GM21381 (cell line): ENCODE data around the gene C11orf91.
"Not testable (repeated sequence)": the region's sequence is repeated elsewhere in the genome, so short reads cannot be mapped to it uniquely, and the experiment has no call there.

ENCODE experiments used
- ATAC-seq: cut with Tn5 transposase; IDR thresholded peaks from one replicate; pipeline ENCODE4 v1.9.1; 2021; ENCODE audit warnings: mild to moderate bottlenecking, moderate library complexity; ENCODE audit not compliant: unreplicated experiment

C11orf91 gene

DNA sequence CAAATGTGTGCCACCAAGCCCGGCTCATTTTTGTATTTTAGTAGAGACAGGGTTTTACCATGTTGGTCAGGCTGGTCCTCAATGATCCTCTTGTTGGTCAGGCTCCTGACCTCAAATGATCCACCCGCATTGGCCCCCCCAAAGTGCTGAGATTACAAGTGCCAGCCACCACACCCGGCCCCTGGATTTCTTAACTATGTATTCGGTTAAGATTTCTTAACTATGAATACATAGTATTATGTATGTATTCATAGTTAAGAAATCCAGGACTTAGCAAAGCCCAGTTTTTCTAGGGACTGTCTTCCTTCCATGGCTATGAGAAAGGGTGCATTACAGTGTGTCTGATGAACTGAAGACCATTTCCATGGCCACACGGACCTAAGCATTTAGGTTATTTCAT is 1.7 kb downstream of the C11orf91 start:
- no peak for ATAC-seq

DNA sequence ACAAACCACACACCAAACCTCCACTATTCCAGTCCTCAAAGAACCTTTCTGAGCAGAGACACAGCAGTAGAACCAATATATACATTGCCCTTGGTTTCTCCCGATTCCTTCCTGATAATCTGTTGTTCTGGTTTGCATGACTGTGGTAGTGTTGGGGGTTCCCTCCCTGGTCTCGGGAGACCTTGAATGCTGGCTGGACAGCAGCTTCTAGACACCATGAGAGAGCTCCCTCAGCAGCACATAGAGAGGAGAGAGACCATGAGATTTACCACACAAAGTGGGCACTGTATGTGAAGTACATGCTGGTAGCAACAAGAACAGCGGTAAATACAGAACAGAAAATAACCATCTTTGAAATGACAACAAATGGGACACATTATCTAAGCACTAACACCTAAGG is 2.6 kb downstream of the C11orf91 start:
- no peak for ATAC-seq

DNA sequence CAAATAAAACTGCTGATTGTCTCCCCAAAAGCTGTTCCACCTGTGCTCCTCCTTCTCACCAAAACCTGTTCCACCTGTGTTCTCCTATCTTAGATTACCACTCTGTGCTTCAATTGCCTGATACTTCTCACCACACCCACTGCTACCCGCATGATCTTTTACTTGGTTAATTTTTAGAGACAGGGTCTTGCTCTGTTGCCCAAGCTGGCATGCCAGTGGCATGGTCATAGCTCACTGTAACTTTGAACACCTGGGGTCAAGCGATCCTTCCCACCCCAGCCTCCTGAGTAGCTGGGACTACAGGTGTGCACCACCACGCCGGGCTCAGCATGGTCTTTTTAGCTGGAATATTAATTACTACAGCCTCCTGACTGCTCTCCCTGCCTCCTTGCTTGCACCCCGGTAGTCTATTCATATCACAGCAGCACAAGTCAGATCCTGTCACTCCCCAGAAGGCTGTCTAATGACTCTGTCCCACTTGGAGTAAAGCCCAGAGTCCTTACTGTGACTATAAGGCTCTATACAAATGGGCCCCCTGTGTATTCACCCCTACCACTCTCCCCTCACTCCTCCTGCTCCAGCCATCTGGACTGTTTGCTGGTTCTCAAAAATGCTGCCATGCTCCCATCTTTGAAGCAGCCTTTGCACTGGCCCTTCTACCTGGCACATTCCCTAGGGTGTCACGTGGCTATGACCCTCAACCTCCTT is 3.5 kb downstream of the C11orf91 start:
- ATAC-seq: no peak

DNA sequence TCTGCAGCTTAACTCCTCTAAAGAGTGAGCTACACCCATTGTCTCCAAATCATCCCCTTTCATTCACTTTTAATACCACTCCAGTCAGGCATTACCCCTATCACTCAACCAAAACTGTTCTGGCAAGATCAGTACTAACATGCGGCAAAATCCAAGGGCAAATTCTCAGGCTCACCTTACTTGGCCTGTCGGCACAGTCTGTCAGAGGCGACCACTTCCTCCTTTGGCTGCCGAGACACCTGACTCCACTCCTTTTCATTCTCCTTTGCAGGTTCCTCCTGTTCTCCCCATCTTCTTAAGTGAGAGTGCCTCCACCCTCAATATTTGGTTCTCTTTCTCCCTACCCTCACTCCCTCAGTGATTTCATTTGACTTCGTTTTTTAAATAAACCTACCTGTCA is 4.2 kb downstream of the C11orf91 start:
- no peak for ATAC-seq

DNA sequence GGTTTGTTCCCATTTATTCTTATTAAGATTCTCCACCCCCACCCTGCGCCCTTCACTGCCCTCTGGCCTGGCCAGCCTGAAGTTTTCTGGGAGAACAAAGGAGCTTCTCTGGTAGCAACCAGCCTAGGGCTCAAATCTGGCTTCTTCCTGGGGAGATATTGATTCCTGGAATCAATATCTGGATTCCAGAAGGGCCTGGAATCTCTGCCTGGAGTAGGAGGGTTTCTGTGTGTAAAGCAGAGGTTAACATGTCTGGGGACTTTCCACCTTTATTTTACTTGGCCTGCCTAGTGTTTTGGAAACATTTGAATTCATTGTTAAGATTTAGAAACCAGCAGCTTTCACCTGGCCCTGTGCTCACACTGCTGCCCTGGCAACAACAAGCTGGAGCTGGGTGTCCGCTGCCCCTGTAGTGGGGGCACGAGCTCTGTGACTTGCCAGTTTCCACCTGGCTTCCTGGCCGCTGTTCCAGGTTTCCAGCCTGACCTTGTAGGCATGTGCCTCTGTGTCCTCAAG is 5.5 kb downstream of the C11orf91 start:
- no peak for ATAC-seq

DNA sequence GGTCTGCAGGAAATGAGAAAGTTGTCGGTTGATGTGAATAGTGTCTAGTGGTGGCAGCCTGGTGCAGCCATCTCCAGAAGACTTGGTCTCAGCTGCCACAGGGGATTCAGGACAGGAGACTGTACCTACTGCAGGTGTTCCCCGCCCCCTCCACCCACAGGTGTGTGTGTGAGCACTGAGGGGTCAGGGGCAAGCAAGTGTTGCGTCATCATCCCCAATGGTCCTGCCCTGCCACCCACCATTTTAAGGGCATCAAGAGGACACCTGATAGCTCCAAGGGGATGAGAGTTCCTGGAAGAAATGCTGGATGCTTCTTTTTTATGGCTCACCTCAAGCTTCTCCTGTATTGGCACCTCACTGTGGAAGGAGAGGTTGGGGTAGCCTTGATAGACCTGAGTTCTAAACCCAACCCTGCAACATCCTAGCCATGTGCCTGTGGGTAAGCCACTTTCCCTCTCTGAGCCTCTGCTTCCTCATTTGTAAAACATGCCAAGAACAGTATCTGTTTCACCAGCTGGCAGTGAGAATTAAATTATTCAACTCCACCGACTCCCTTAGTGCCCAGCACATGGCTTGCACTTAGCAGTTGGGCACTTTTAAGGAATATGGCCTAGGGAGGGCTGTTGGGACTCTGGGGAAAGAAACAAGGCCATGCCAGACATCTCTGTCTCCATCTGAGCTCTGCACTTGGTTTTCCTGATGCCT is 6.1 kb downstream of the C11orf91 start:
- no peak for ATAC-seq

DNA sequence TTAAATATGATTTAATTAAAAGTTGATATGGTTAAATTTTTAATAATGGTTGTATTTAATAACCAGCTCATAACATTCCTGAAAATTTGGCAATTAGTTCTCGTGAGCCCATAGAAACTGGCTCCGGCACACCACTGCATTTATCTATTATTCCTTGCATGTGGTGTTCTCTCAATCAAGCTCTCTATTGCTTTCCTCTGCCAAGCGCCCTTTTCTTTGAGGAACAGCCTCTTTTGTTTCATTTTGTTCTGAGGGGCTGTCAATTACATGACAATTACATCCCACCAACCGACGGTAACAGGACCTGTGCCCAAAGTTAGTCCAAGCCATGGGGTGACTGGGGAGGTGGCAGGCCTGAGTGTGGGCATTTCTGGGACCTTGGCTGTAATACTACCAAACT is 8.1 kb downstream of the C11orf91 start:
- no peak for ATAC-seq

DNA sequence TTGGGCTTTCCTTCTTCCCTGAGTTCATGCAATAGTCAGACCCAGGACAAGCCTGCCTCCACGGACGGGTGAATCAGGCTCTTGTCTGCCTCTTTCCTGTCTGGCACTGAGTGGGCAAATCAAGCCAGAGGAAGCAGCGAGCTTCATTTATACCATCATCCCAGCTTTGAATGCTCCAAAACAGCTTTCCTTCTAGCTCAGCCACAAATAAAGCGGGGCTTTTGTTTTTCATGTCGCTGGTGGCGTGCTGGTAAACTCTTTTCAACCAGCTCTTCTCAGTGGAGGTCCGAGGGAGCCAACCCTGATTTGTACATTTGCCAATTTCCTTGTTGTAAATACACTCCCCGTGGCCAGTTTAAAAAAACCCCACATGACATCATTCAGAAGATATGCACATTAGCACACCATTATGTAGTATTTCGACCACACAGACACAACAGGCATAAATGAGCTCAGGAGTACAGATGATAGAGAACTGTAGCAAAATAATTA is 8.6 kb downstream of the C11orf91 start:
- no peak for ATAC-seq

DNA sequence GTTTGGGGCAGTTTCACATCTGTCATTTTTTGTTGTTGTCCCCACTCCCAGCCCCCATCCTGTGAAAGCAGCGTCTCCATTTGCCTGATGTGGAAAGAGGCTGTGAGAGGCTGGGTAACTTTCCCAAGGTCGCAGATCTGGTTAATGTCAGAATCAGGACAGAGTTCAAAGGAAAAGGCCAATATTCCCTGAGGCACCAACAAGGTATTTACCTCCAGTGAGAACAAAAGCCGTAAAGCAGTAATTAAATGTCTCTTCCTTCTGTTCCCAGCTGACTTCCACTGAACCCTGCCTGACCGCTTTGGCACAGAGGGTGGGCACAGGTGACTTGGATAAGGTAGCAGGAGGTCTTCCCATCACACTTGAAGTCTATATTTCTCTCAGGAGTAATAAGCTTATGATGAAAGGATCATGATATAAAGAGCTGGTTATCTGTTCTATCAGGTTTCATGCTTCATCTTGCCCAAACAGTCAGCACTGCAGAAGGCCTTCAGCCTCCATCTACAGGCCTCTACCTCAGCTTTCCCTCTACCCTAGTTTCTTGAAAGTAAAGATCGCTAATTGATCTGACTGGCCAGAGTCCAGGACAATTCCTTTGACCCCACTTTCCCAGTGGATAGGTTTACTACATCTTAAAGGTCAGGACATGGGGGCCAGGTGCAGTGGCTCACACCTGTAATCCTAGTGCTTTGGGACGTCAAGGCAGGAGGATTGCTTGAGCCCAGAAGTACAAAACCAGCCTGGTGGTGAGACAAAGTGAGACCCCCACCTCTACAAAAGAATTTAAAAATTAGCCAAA is 9.4 kb downstream of the C11orf91 start:
- no peak for ATAC-seq

DNA sequence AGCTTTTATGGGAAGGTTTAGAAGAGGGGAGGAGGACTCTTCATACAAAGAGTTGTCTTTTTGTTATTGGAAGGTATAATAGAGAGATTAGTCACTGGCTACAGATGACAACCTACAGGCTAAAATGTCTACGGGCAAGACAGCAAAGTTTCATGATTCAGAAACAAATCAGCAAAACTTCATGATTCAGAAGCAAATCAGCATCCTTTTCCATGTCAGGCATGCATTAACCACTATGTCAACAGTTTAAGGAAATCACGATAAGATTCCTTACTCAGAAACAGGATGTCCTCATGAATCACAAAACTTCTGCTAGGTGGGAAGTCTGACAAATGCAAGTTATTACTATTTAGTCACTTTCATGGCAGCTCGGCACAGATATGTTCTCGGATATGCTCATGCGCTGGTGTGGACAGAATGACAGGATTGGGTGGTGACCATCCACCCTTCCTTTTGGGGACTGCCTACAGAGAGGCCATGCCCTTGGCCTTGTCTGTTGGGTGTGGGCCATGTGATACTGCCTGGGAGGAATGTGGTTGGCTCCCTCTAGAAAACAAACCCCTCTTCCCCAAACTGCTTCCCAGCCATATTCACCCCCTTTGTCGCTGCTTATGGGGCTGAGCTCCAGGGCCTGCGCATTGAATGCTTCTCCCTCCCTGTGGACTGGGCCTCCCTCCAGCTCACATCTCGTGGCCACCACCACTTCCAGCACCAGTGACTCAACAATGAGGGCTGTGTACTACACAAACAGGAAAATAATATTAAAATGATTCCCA is 10.1 kb downstream of the C11orf91 start:
- ATAC-seq: no peak

DNA sequence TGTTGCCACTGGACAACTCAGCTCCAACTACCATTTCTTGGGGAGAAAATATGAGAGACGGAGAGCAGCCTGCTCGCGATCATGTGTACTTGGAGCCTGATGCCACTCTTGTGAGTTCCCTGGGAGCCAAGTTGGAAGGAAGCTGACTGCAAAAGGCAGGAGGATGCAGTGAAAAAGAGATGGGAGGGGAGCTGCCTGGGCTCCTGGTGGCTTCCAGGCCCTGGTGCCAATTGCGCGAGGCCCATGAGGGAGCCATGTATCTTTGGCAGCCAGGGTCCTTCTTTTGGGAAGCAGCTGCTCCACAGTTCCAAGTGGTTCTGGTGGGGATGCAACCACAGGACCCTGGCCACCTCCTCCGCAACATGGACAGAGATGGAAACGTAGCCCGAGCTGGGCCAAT is 11.1 kb downstream of the C11orf91 start:
- no peak for ATAC-seq

DNA sequence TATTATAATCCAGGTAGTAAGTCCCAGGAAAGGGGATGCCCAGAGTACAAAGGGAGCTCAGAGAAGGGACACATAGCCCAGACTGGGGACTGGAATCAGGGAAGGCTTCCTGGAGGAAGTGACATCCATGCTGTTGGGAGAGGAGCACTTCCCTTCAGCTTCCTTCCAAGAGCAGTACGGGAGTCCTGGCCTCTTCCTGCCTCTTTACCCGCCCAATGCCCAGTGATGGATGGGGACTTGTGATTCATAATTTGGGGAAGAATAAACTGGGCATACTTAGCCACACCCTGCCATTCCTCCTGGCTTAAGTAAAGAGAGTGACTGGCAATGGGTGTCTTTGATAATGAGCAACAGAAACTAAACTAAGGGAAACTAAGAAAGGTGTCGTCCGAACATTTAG is 11.5 kb downstream of the C11orf91 start:
- ATAC-seq: no peak

DNA sequence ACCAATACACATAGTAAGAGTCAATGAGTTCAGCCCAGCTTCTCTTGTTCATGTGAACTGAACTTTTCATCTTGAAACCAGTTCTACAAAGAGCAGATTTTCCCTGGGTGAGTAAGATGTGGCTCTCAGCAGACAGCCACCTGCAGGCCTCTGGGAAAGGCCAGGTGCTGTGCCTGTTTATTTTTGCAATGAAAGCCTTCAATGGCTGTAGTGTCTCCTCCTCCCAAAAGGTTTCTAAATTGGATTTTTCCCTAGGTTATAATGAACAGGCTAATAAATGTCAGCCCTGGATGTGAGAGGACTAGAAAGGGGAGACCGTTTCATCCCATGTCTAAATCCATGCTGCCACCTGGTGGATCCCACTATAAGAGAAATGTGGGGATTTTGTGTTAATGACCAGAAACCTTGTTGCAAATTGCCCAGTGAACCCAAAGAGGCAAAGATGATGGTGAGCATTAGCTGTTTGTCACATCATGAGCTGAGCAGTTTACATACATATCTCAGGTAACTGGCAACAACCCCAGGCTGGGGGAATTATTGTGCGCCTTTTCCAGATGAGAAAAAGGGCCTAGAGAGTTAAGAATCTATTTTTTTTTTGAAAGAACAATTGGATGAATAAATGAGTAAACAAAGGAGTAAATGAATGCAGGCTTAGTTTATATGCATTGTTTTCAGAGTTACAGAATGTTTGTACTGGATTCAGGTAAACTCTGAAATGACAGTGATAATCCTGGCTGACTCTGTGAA is 12.7 kb downstream of the C11orf91 start:
- no peak for ATAC-seq

DNA sequence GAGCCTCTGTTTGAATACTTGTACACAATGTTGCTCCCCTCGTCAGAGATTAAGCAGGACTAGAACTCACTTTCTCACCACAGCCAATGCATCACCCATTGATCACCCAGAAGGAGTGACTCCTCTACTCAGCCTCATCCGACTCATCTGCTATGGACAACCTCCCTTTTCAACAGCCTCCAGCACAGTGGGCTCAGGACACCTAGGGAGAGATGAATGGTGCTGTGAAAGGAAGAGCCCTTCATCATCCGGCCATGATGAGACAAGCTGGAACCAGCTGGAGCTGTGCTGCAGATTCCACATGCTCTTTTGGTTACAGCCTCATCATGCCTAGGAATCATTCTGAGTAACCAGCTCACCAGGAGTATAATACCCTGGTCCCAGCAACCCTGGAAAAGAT is 15.5 kb downstream of the C11orf91 start:
- ATAC-seq: no peak

DNA sequence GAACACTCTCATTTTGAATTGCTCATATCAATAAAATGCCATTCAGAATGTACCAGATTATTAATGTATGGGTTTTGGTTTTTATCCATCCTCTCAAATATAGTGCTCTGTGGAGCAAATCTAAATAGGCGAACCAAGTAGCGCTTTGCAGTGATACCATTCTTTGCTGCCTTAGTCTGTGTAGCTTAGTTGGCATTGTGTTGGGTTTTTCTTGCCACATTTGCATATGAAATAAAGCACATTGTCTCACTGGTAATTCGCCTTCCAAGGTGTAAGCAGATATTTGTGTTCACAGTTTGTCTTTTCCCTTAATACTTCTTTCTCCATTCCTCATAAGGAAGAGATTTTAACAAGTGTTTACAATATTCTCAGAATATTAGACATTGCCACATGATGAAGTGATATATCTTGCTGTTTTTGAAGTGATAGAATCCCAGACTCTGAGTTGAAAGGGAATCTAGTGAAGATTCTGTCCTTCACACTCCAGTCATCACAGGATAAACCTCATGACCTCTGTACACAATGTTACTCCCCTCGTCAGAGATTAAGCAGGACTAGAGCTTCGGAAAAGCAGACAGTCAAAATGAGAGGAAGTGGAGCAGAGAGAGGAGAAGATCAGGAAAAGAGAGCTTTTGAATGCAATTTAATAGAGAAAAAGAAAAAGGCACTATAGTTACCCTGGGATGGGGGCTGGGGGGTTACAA is 16.5 kb downstream of the C11orf91 start:
- no peak for ATAC-seq

DNA sequence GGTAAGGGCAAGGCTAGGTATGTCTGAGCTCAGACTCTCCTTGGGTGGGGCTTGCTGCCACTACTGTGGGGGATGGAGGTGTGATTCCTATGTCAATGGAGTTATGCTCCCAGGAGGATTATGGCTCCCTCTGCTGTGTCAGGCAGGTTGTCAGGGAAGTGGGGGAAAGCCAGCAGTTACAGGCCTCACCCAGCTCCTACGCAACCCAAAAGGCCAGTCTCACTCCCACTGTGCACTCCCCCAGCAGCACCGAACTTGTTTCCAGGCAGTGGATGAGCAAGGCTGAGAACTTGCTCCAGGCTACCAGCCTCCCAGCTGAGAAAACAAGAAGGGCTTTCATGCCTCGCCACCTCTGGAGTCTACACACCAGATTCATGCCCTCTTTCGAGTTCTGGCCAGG is 18.2 kb downstream of the C11orf91 start:
- ATAC-seq: no peak

DNA sequence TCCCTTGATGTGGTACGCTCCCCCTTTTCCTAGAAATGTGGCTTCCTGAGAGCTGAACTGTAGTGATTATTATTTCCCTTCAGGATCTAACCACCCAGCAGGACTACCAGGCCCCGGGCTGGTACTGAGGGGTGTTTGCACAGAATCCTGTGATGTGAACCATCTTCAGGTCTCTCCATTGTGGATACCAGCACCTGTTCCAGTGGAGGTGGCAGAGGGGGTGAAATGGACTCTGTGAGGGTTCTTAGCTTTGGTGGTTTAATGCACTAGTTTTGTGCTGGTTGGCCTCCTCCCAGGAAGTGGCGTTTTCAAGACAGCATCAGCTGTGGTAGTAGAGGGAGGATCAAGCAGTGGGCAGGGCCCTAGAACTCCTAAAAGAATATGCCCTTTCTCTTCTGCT is 18.6 kb downstream of the C11orf91 start:
- no peak for ATAC-seq

DNA sequence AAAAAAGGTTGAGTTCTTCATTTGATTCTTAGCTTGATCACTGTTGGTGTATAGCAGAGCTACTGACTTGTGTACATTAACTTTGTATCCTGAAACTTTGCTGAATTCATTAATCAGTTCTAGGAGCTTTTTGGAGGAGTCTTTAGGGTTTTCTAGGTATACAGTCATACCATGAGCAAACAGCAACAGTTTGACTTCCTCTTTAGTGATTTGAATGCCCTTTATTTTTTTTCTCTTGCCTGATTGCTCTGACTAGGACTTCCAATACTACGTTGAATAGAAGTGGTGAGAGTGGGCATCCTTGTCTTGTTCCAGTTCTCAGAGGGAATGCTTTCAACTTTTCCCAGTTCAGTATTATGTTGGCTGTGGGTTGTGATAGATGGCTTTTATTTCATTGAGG is 22.0 kb downstream of the C11orf91 start:
- ATAC-seq: not testable (repeated sequence)

DNA sequence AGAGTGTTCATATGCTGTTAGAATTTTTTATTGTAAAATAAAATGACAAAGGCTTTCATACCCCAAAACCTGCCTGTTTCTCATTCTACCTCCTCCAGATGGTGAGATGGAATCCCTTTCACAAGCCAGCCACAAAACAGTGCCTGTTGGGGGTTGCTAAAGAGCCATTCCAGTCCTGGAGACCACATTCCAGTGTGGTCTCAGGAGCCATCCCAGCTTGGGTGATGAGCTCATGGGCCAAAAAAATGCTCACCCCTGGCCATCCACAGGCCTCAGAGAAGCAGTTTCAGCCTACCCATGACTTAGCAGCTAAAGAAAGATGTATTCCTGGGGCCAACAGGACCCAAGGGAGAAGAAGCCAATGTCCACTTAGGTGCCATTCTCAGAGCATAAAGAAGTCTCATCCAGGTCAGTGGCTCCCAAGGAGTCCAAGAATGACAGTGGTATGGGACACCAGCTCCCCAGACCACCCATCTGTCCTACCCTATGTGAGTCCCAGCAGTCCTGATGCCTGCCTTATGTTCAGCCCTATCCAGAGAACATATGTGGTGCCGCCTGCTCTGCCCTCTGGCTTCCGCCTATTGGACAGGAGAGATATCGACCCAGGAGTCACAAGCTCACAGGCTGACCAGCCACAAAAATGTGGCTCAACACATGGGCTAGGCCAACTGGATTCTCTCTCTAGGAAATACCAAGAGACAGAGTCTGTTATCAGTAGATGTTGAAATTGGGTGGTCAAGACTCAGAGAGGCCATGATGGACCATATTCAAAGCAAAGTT is 26.4 kb downstream of the C11orf91 start:
- ATAC-seq: no peak
